Colonic mucosa (tissue), 4 donors: ENCODE results near the gene SYNPR. TPM values are rescaled to one million over a fixed set of nuclear protein-coding genes. Genes with fewer than 3 reads are reported as not detected.
A peak's percentile ranks its signal among the peaks of the same experiment; 100 is the strongest.

Experiments used
- DNase-seq: peaks from one replicate; pipeline ENCODE4 v3.0.0-alpha.2; 2020
- H3K27ac ChIP-seq: fragments of 200-600 bp; one replicate; pipeline ENCODE4 v1.8.0; 2021
- H3K27me3 ChIP-seq: fragments of 200-600 bp; one replicate; pipeline ENCODE4 v1.8.0; 2021
- H3K36me3 ChIP-seq: fragments of 200-600 bp; one replicate; pipeline ENCODE4 v1.8.0; 2021
- H3K4me1 ChIP-seq: fragments of 200-600 bp; one replicate; pipeline ENCODE4 v1.8.0; 2021; ENCODE audit warnings: mild to moderate bottlenecking
- H3K4me3 ChIP-seq: fragments of 200-600 bp; one replicate; pipeline ENCODE4 v1.8.0; 2021
- H3K9ac ChIP-seq, 2 donors: one replicate each; pipeline ENCODE4 v1.7.0; 2013; ENCODE audit warnings: control low read depth in 2 of 2, low read depth in 2 of 2, low read length in 2 of 2
- H3K9me3 ChIP-seq: fragments of 200-600 bp; one replicate; pipeline ENCODE4 v1.8.0; 2021
- intact Hi-C: fragments of 100-400 bp; cut with DNase I; formaldehyde crosslinking; loops from one replicate; pipeline ENCODE4 v1.14.1; 2022
- total RNA-seq, 2 donors: library from RNA; stranded (reverse); fragmentation: NEBNext Ultra II Directional in 1 of 2; extraction: Animal tissue kit (Norgen Biotek cat#: 25700) in 1 of 2; gene quantifications; one replicate each; pipeline ENCODE4 v1.2.1, GENCODE V29; 2021
- TF ChIP-seq, protein P1 (sequence below): fragments of 200-600 bp; IDR thresholded peaks from one replicate; pipeline ENCODE4 v1.8.0; 2022; ENCODE audit warnings: antibody characterized with exemption, mild to moderate bottlenecking
- donor health status: healthy.
- donor health status: DM: no; HTN: no; CAD: no.
- donor health status: DM: no; HTN: no; CAD: no.

SYNPR gene
- total RNA-seq, 2 donors from 2014 or later, result 0.17 TPM; not detected in 1

DNA sequence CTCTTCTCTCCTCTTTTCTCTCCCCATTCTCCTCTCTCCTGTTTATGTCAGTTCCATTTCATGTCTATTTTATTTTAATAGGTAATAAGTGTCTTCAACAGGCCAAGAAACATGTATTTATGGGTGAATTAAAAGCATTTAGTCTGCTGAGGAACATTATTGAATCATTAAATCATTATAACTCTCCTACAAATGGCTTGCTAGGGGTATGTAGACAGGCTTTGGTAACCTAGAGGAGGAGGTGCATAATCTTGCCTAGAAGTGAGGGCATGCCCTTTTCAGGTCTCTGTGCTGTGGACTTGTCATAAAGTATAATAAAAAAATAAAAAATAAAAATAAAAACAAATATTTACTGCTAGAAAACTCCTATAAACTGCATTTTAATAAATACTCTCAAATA, 285.5 kb downstream of the SYNPR start:
- Histone ChIP-seq H3K27me3 (no peaks in the 10 kb centered on the region), H3K4me1 (no peaks in the 10 kb centered on the region), H3K9ac (no peak overlapping the region), H3K4me3 (no peak overlapping the region), H3K36me3 (no peaks in the 10 kb centered on the region), H3K9me3 (no peaks in the 10 kb centered on the region), H3K27ac (no peak overlapping the region)
- DNase-seq, result no peak
- intact Hi-C loops, result no loop called here
- TF ChIP-seq, protein P1, sequence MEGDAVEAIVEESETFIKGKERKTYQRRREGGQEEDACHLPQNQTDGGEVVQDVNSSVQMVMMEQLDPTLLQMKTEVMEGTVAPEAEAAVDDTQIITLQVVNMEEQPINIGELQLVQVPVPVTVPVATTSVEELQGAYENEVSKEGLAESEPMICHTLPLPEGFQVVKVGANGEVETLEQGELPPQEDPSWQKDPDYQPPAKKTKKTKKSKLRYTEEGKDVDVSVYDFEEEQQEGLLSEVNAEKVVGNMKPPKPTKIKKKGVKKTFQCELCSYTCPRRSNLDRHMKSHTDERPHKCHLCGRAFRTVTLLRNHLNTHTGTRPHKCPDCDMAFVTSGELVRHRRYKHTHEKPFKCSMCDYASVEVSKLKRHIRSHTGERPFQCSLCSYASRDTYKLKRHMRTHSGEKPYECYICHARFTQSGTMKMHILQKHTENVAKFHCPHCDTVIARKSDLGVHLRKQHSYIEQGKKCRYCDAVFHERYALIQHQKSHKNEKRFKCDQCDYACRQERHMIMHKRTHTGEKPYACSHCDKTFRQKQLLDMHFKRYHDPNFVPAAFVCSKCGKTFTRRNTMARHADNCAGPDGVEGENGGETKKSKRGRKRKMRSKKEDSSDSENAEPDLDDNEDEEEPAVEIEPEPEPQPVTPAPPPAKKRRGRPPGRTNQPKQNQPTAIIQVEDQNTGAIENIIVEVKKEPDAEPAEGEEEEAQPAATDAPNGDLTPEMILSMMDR, result no peak

DNA sequence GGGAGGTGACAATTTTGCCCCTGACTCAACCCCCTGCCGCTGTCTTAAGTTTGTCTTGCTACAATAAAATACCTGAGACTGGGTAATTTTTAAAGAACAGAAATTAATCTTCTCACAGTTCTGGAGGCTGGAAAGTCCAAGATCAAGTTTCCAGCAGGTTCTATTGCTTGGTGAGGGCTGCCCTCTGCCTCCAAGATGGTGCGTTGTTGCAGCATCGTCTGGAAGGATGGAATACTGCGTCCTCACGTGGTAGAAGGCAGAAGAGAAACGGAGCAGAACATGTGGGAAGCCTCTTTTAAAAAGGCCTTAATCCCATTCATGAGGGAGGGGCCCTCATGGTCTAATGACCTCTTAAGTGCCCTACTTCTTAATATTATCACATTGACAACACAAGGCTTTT, 287.1 kb downstream of the SYNPR start:
- H3K27ac ChIP-seq, result no peak overlapping the region
- H3K4me3 ChIP-seq, result no peak overlapping the region
- H3K9me3 ChIP-seq, result no peaks in the 10 kb centered on the region
- intact Hi-C loops, result no loop called here
- H3K27me3 ChIP-seq, result no peaks in the 10 kb centered on the region
- DNase-seq, result no peak
- no peaks in the 10 kb centered on the region for H3K4me1 ChIP-seq
- TF ChIP-seq, protein P1, result no peak
- no peak overlapping the region for H3K9ac ChIP-seq
- no peaks in the 10 kb centered on the region for H3K36me3 ChIP-seq

DNA sequence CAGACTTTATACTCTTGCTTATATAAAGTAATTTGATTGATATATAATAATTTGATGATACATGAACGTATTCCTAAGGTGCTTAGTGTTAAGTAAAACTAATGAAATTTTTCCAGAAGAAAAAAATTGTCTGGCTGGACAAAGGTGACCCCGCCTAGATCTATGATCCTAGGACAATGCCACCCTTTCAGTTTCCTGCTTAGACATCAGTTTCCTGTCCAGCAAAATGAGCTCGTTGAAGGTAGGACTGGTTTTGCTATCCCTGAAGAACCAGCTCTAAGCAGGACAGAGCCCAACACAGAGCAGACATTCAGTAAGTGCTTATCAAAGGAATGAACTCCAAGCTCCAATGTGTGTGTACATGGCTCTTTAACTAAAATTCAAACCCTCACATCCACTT, 293.6 kb downstream of the SYNPR start:
- no peaks in the 10 kb centered on the region for H3K9me3 ChIP-seq
- no peaks in the 10 kb centered on the region for H3K36me3 ChIP-seq
- no peak overlapping the region for H3K9ac ChIP-seq
- no peak overlapping the region for H3K27ac ChIP-seq
- TF ChIP-seq, protein P1, result no peak
- no peaks in the 10 kb centered on the region for H3K27me3 ChIP-seq
- no peak for DNase-seq
- H3K4me1 ChIP-seq, result no peaks in the 10 kb centered on the region
- intact Hi-C loops, result no loop called here
- H3K4me3 ChIP-seq, result no peak overlapping the region

DNA sequence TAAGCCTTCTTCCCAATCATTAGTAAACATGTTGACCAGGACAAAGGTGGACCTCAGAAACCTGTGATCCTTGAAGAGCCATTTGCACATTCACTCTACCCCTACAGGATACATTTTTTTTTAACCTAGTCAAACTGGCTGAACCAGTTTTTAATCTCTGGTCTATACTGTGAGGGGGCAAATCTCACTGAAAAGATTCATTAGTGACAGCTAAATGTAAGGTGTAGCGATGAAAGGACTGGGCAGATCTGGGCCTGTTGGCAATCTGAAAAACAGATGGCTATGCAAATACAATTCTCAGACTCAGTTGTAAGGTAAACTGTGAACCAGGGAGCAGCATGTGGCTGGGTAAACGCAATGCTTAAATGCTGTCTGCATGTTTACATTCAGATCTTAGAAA, 298.7 kb downstream of the SYNPR start:
- Histone ChIP-seq H3K9ac (peak overlapping the region in 1 of 2 donors; percentile 19), H3K4me1 (peaks cover 6% of the 10 kb centered on the region), H3K27me3 (no peaks in the 10 kb centered on the region), H3K36me3 (no peaks in the 10 kb centered on the region), H3K9me3 (no peaks in the 10 kb centered on the region), H3K27ac (peak overlapping the region; percentile 48), H3K4me3 (no peak overlapping the region)
- DNase-seq, result peak; percentile 34
- intact Hi-C loops, result no loop called here
- TF ChIP-seq, protein P1, result no peak

DNA sequence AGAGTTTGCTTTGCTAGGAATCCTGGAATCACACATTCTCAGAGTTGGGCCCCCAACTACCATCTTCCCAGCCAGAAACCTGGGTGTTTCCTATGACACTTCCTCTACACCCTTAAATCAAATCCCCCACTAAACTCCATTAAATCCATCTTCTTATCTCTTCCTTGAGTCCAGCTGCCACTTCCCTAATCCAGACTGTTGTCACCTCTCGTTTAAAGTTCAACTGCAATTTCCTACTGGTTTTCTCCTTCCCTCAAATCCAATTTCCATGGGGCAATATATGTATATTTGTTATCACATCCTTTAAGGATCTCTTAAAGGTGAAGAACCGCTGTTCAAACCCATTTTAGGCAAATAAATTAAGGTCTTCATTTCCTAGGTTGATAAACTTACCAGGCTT, 300.8 kb downstream of the SYNPR start:
- H3K27ac ChIP-seq, result no peak overlapping the region
- no peak overlapping the region for H3K4me3 ChIP-seq
- no peaks in the 10 kb centered on the region for H3K27me3 ChIP-seq
- peaks cover 6% of the 10 kb centered on the region for H3K4me1 ChIP-seq
- no peak for DNase-seq
- H3K36me3 ChIP-seq, result no peaks in the 10 kb centered on the region
- no peaks in the 10 kb centered on the region for H3K9me3 ChIP-seq
- intact Hi-C loops, result no loop called here
- H3K9ac ChIP-seq, result no peak overlapping the region
- TF ChIP-seq, protein P1, result no peak

DNA sequence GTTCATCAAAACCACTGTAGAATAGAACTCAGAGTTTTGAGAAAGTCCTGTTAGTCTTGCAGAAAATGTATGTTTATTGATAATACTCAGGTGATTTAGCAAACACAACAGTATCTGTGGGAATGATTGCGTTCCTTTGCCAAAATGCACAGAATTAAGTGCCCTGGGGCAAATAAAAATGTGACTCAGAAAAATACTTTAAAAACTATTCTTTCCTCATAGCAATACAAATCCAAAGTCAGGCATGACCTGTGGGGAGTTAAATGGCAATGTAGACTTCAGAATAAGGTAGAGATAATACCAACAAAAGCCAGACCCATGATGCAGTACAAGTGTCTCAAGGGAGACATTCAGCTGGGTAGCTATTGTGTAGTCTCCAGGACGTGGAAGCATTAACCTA, 302.0 kb downstream of the SYNPR start:
- DNase-seq, result no peak
- no peak overlapping the region for H3K4me3 ChIP-seq
- TF ChIP-seq, protein P1, result no peak

More for the DNA sequence above, 302.0 kb downstream of the SYNPR start:
- Histone ChIP-seq H3K27me3 (no peaks in the 10 kb centered on the region), H3K36me3 (no peaks in the 10 kb centered on the region), H3K9me3 (no peaks in the 10 kb centered on the region), H3K9ac (no peak overlapping the region), H3K4me1 (peaks cover 6% of the 10 kb centered on the region), H3K27ac (no peak overlapping the region)
- intact Hi-C loops, result no loop called here
